ENCODE results near the gene PSAPL1. TPM values are rescaled to one million over a fixed set of nuclear protein-coding genes. Genes with fewer than 3 reads are reported as not detected.

Gene PSAPL1
- total and polyA plus RNA-seq, 4 donors: not detected

- DNase-seq (ENCODE audit: low spot score): no peak
- Histone ChIP-seq H3K27ac (ENCODE audit: low read depth in 1 of 2, low read length in 2 of 2) (no peak overlapping the region), H3K9me3 (ENCODE audit: control insufficient read depth in 4 of 4, low read length in 3 of 4) (peaks cover 0 to 4% (median 2%) of the 10 kb centered on the region in 4 donors), H3K4me3 (ENCODE audit: low read depth in 1 of 3, low read length in 3 of 3) (no peak overlapping the region), H3K9ac (ENCODE audit: low read depth in 1 of 2, low read length in 2 of 2) (no peak overlapping the region), H3K36me3 (ENCODE audit: control insufficient read depth in 4 of 4, insufficient read depth in 3 of 4, low read depth in 1 of 4, low read length in 3 of 4) (no peaks in the 10 kb centered on the region), H3K27me3 (ENCODE audit: control insufficient read depth in 4 of 4, insufficient read depth in 4 of 4, low read length in 3 of 4) (no peaks in the 10 kb centered on the region), H3K4me1 (ENCODE audit: control insufficient read depth in 4 of 4, insufficient read depth in 4 of 4, low read length in 3 of 4) (peaks cover 0 to 15% (median 8%) of the 10 kb centered on the region in 4 donors)
- no peak for TF ChIP-seq RAD21 (IDR thresholded peaks at IDR 0.05)
- no peak for TF ChIP-seq HNF4A (conservative IDR thresholded peaks at IDR 0.05)
- TF ChIP-seq SP1 (IDR thresholded peaks at IDR 0.05): no peak
- no peak for TF ChIP-seq HNF4G (IDR thresholded peaks at IDR 0.05)
- TF ChIP-seq NR2F2 (IDR thresholded peaks at IDR 0.05): no peak
- no peak for TF ChIP-seq RXRA (IDR thresholded peaks at IDR 0.05)
- TF ChIP-seq JUND (IDR thresholded peaks at IDR 0.05): no peak
- TF ChIP-seq FOXA2 (IDR thresholded peaks at IDR 0.05): no peak
- no peak for TF ChIP-seq EGR1 (IDR thresholded peaks at IDR 0.05; ENCODE audit: low read depth in 2 of 2)
- TF ChIP-seq REST (IDR thresholded peaks at IDR 0.05): no peak
- no peak for TF ChIP-seq GABPA (IDR thresholded peaks at IDR 0.05 in 1 of 2, conservative IDR thresholded peaks at IDR 0.05 in 1 of 2)
- no peak for TF ChIP-seq ATF3 (IDR thresholded peaks at IDR 0.05)
- TF ChIP-seq, protein P1, sequence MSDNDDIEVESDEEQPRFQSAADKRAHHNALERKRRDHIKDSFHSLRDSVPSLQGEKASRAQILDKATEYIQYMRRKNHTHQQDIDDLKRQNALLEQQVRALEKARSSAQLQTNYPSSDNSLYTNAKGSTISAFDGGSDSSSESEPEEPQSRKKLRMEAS (IDR thresholded peaks at IDR 0.05): no peak
- TF ChIP-seq YY1 (IDR thresholded peaks at IDR 0.05): no peak
- no peak for TF ChIP-seq TAF1 (conservative IDR thresholded peaks at IDR 0.05)
- no peak for TF ChIP-seq CTCF (IDR thresholded peaks at IDR 0.05; ENCODE audit: low read depth, low read length, missing input control)
- TF ChIP-seq, protein P2, sequence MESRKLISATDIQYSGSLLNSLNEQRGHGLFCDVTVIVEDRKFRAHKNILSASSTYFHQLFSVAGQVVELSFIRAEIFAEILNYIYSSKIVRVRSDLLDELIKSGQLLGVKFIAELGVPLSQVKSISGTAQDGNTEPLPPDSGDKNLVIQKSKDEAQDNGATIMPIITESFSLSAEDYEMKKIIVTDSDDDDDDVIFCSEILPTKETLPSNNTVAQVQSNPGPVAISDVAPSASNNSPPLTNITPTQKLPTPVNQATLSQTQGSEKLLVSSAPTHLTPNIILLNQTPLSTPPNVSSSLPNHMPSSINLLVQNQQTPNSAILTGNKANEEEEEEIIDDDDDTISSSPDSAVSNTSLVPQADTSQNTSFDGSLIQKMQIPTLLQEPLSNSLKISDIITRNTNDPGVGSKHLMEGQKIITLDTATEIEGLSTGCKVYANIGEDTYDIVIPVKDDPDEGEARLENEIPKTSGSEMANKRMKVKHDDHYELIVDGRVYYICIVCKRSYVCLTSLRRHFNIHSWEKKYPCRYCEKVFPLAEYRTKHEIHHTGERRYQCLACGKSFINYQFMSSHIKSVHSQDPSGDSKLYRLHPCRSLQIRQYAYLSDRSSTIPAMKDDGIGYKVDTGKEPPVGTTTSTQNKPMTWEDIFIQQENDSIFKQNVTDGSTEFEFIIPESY (IDR thresholded peaks at IDR 0.05): no peak
- 76% methylated on average over 17 of the region's 17 CpGs for WGBS
These were observed 26.5 kb upstream of the PSAPL1 start for GRCh38 chr4:7461230-7461629.

All from liver (tissue), 9 donors.